Right lobe of liver (tissue), 4 donors: ENCODE measurements around the gene ABL1.

Experiments used
- POLR2A ChIP-seq: fragments of 450-650 bp; IDR thresholded peaks from one replicate; pipeline ENCODE4 v1.6.1; 2017; ENCODE audit warnings: antibody characterized with exemption, mild to moderate bottlenecking
- TF ChIP-seq, protein P1 (sequence below), 4 donors: fragments of 200-600 bp in 3 of 4; fragments of 450-650 bp in 1 of 4; IDR thresholded peaks; one replicate each; pipeline versions ENCODE4 v1.5.1 to v1.8.0; 2016 to 2022; ENCODE audit warnings: antibody characterized with exemption in 4 of 4, mild to moderate bottlenecking in 2 of 4
- donor health status: DM: no; HTN: no; CAD: no.
- donor health status: DM: no; HTN: no; CAD: no.
- donor health status: DM: no; HTN: yes; CAD: no.

DNA sequence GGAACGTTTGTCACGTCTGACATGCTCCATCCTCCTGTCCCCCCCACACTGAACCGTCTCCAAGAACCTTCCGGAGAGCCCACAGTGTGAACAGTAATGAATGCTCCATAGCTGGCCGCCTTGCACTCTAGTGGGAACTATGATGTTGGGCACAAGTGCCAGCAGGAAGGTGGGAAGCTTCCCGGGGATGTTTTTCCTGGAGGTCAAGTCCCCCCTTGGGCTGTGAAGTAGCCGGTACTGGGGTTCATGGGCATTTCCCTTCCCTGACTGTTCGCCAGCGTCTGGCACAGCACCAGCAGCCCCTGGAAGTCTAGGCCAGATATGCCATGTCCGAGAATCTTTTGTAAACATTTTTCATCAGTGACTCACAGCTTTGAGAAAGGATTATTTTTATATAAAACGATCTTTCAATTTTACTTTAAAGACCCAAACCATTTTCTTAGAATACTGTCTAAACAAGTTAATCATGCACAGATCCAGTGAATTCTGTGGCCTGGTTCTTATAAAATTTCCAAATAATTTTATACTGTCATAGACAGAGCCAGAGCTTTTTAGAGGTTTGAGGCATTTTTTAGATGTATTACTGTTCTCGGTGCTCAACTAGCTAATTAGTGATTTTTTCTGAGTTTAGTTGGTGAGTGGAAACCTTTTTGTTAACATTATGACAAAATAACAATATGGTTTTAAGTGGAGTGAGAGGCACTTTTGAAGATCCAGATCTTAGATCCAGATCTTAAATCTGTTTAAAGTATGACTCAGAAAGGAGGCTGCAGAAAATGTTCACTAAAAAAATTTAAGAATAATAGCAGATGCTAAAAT is 11.6 kb downstream of the ABL1 start:
- TF ChIP-seq, protein P1, sequence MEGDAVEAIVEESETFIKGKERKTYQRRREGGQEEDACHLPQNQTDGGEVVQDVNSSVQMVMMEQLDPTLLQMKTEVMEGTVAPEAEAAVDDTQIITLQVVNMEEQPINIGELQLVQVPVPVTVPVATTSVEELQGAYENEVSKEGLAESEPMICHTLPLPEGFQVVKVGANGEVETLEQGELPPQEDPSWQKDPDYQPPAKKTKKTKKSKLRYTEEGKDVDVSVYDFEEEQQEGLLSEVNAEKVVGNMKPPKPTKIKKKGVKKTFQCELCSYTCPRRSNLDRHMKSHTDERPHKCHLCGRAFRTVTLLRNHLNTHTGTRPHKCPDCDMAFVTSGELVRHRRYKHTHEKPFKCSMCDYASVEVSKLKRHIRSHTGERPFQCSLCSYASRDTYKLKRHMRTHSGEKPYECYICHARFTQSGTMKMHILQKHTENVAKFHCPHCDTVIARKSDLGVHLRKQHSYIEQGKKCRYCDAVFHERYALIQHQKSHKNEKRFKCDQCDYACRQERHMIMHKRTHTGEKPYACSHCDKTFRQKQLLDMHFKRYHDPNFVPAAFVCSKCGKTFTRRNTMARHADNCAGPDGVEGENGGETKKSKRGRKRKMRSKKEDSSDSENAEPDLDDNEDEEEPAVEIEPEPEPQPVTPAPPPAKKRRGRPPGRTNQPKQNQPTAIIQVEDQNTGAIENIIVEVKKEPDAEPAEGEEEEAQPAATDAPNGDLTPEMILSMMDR (IDR thresholded peaks at IDR 0.05) = no peak
- TF ChIP-seq POLR2A = no peak
